Suprapubic skin (tissue), 4 donors: ENCODE results near the gene NKD2. TPM values are rescaled to one million over a fixed set of nuclear protein-coding genes. Genes with fewer than 3 reads are reported as not detected.

Experiments
- DNase-seq, 2 donors: peaks; one replicate each; pipeline ENCODE4 v3.0.0-alpha.2; 2019; ENCODE audit warnings: low spot score in 2 of 2
- H3K27ac ChIP-seq: fragments of 200-600 bp; sonication (generic); one replicate; pipeline ENCODE4 v1.5.1; 2019
- H3K27me3 ChIP-seq: fragments of 200-600 bp; sonication (generic); one replicate; pipeline ENCODE4 v1.5.1; 2019
- H3K36me3 ChIP-seq: fragments of 200-600 bp; sonication (generic); one replicate; pipeline ENCODE4 v1.5.1; 2019
- H3K4me1 ChIP-seq: fragments of 200-600 bp; sonication (generic); one replicate; pipeline ENCODE4 v1.5.1; 2019
- H3K4me3 ChIP-seq: fragments of 200-600 bp; sonication (generic); one replicate; pipeline ENCODE4 v1.5.1; 2019; ENCODE audit warnings: mild to moderate bottlenecking
- H3K9me3 ChIP-seq: fragments of 200-600 bp; sonication (generic); one replicate; pipeline ENCODE4 v1.5.1; 2019
- EP300 ChIP-seq: sonication (generic); formaldehyde crosslinking; IDR thresholded peaks from one replicate; pipeline ENCODE4 v1.6.1; 2017; ENCODE audit warnings: antibody characterized with exemption
- POLR2A ChIP-seq, 2 donors: fragments of 450-650 bp; IDR thresholded peaks; one replicate each; pipeline ENCODE4 v1.6.1; 2017; ENCODE audit warnings: antibody characterized with exemption in 2 of 2, mild to moderate bottlenecking in 2 of 2, moderate library complexity in 2 of 2
- POLR2AphosphoS5 ChIP-seq, 3 donors: sonication (generic); formaldehyde crosslinking; IDR thresholded peaks; one replicate each; pipeline ENCODE4 v1.6.1; 2017; ENCODE audit warnings: antibody characterized with exemption in 3 of 3
- WGBS: methylation state at CpG from one replicate; pipeline ENCODE4 v1.1.5; 2018; 5-methylcytosine and 5-hydroxymethylcytosine counted together
- total RNA-seq, 4 donors: library from RNA; depleted of rRNA; stranded (reverse); fragments of >200 nt; gene quantifications; one replicate each; pipeline ENCODE4 v1.1.0, GENCODE V29; 2016
- TF ChIP-seq, protein P1 (sequence below), 2 donors: fragments of 200-600 bp in 1 of 2; fragments of 450-650 bp in 1 of 2; sonication (generic) in 1 of 2; IDR thresholded peaks; one replicate each; pipeline ENCODE4 v1.5.1; 2016 to 2019; ENCODE audit warnings: antibody characterized with exemption in 2 of 2, mild to moderate bottlenecking in 1 of 2, moderate library complexity in 1 of 2

NKD2 gene
- total RNA-seq, 4 donors from 2014 or later = 7.9 to 13.0 (median 10.6) TPM

DNA sequence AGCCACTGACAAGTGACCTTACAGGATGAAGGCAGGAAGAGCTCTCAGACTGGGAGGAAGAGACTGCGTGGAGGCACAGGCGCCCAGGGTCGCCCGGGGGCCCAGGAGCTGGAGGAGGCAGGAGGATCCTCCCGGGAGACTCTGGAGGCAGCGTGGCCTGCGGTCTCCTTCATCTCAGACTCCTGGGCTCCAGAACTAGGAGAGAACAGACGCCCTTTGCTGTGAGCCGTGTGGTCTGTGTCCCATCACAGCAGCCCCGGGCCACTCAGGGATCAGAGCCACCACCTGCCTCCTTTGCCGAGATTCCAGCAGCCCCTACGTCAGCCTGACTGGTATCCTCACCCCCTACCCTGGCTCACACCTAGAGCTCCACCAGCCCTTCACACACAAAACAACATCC, 58.1 kb downstream of the NKD2 start:
- H3K4me3 ChIP-seq = no peak overlapping the region
- H3K4me1 ChIP-seq = no peaks in the 10 kb centered on the region
- no peak overlapping the region for H3K27ac ChIP-seq
- WGBS = 94% methylated on average over 8 of the region's 12 CpGs
- H3K27me3 ChIP-seq = no peaks in the 10 kb centered on the region
- no peaks in the 10 kb centered on the region for H3K9me3 ChIP-seq
- no peak for DNase-seq
- no peak for TF ChIP-seq POLR2A (IDR thresholded peaks at IDR 0.05)
- TF ChIP-seq POLR2AphosphoS5 (IDR thresholded peaks at IDR 0.05) = no peak
- TF ChIP-seq, protein P1, sequence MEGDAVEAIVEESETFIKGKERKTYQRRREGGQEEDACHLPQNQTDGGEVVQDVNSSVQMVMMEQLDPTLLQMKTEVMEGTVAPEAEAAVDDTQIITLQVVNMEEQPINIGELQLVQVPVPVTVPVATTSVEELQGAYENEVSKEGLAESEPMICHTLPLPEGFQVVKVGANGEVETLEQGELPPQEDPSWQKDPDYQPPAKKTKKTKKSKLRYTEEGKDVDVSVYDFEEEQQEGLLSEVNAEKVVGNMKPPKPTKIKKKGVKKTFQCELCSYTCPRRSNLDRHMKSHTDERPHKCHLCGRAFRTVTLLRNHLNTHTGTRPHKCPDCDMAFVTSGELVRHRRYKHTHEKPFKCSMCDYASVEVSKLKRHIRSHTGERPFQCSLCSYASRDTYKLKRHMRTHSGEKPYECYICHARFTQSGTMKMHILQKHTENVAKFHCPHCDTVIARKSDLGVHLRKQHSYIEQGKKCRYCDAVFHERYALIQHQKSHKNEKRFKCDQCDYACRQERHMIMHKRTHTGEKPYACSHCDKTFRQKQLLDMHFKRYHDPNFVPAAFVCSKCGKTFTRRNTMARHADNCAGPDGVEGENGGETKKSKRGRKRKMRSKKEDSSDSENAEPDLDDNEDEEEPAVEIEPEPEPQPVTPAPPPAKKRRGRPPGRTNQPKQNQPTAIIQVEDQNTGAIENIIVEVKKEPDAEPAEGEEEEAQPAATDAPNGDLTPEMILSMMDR (IDR thresholded peaks at IDR 0.05) = no peak
- no peak for TF ChIP-seq EP300
- H3K36me3 ChIP-seq = peaks cover 51% of the 10 kb centered on the region

DNA sequence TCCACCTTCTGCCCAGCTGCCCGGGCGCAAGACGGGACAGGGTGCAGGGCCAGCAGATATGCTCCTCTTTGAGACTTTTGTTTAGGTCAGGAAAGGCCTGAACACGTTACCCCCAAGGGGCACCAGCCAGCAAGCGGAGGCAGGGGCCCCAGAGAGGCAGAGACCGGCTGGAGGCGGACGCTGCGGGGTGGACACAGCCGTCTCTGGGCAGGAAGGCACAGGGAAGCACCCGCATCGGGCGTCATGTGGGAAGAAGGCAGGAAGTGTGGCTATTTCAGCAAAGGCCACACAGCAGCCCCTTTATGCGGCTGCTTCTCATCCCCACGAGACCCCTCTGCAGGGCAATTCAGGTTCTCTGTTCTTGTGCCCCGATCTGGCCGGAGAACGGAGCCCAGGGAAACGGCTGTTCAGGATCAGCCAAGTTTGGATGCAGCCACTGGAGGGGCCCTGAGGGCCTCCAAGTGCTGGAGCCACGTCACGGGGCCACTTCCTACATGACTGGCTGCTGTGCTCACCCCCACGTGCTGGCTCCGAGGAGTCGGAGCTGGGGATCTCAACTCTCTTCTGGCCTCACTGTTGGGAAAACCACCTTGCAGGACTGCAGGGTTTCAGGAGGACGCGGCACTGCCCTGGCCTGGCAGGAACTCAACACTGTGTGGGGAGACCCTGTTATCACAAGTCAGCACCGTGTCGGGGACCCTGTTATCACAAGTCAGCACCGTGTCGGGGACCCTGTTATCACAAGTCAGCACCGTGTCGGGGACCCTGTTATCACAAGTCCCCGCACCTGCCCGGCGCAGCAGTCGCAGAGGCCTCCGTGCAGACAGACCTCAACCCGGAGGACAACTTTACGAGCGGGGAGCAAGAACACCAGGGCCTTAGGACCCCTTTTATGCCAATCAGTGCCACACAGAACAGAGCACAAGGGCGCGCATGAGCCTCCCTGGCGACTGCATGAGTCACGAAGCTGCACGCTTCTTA, 58.8 kb downstream of the NKD2 start:
- TF ChIP-seq EP300 (no peak), POLR2A (IDR thresholded peaks at IDR 0.05) (no peak), POLR2AphosphoS5 (IDR thresholded peaks at IDR 0.05) (no peak)
- TF ChIP-seq, protein P1 (IDR thresholded peaks at IDR 0.05) = no peak
- H3K9me3 ChIP-seq = no peaks in the 10 kb centered on the region
- no peaks in the 10 kb centered on the region for H3K4me1 ChIP-seq
- H3K27me3 ChIP-seq = no peaks in the 10 kb centered on the region
- no peak overlapping the region for H3K27ac ChIP-seq
- H3K36me3 ChIP-seq = peaks cover 47% of the 10 kb centered on the region
- no peak overlapping the region for H3K4me3 ChIP-seq
- 91% methylated on average over 20 of the region's 45 CpGs for WGBS
- no peak for DNase-seq

DNA sequence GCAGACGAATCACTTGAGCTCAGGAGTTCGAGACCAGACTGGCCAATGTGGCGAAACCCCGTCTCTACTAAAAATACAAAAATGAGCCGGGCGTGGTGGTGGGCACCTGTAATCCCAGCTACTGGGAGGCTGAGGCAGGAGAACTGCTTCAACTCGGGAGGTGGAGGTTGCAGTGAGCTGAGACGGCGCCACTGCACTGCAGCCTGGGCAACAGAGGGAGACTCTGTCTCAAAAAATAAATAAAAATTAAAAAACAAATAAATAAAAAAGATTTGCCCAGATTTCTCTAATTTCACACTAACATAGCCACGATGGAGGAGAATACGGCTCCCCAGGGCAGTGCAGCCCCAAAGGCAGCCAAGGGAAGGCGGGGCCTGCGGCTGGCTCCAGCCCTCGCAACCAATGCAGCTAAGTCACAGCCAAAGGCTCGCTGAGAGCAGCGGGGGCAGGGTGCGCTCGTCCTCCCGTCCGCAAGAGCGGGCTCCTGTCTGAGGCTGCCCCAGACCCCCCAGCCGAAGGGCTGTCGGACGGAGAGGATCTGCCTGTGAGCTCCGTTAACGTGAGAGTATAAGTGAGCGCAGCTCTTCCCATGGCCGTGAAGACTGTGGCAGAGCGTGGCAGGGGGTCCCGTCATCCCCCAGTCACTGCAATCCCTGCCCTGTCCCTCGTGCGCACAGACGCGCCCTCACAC, 59.7 kb downstream of the NKD2 start:
- Histone ChIP-seq H3K27me3 (no peaks in the 10 kb centered on the region), H3K36me3 (peaks cover 41% of the 10 kb centered on the region), H3K4me1 (no peaks in the 10 kb centered on the region), H3K27ac (no peak overlapping the region), H3K4me3 (no peak overlapping the region), H3K9me3 (no peaks in the 10 kb centered on the region)
- DNase-seq = no peak
- WGBS = 81% methylated on average over 31 of the region's 34 CpGs
- TF ChIP-seq POLR2AphosphoS5 (IDR thresholded peaks at IDR 0.05) (no peak), POLR2A (IDR thresholded peaks at IDR 0.05) (no peak), EP300 (no peak)
- TF ChIP-seq, protein P1 (IDR thresholded peaks at IDR 0.05) = no peak

DNA sequence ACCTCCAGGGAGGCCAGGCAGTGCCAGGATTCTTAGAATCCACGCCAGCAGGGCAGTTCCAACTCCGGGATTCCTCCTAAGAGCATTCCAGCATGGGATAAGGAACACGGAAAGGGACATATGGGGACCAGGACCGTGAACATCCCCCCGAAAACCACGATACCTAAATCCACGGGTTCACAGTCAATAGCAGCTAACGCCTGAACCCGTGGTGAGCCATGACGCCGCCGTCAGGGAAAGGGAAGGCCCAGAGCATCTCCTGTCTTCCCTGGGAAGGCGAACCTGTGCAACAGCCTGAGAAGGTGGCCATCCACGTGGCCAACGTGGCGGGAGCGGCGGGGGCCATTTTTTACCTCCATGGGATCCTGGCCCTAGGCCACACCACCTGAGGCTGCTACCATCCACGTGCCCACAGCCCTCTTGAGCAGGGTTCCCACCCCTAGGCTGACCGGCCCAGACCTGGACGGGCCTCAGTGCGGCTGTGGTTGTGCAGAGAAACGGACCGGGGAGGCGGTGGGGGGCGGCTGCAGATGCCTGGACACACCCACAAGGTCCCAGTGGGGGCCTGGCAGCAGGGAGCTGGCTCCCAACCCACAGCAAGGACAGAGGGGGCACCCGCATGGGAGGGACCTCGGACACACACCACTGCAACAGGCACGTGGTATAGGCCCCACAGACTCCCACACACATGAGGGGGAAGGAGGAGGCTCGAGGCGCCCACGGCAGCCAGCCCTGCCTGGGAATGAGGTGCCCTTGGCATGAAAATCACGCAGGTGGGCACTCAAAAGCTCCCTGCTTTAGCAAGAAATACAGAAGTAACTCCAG, 60.5 kb downstream of the NKD2 start:
- H3K27me3 ChIP-seq = no peaks in the 10 kb centered on the region
- H3K27ac ChIP-seq = no peak overlapping the region
- H3K4me3 ChIP-seq = no peak overlapping the region
- no peak for DNase-seq
- H3K36me3 ChIP-seq = peaks cover 40% of the 10 kb centered on the region
- WGBS = 96% methylated on average over 25 of the region's 33 CpGs
- no peaks in the 10 kb centered on the region for H3K4me1 ChIP-seq
- TF ChIP-seq POLR2A (IDR thresholded peaks at IDR 0.05) (no peak), POLR2AphosphoS5 (IDR thresholded peaks at IDR 0.05) (no peak), EP300 (no peak)
- TF ChIP-seq, protein P1 (IDR thresholded peaks at IDR 0.05) = no peak
- no peaks in the 10 kb centered on the region for H3K9me3 ChIP-seq
